ENCODE measurements around the gene SMTN.
"Not testable (repeated sequence)": the region's sequence is repeated elsewhere in the genome, so short reads cannot be mapped to it uniquely, and the experiment has no call there.

The SMTN gene

DNA sequence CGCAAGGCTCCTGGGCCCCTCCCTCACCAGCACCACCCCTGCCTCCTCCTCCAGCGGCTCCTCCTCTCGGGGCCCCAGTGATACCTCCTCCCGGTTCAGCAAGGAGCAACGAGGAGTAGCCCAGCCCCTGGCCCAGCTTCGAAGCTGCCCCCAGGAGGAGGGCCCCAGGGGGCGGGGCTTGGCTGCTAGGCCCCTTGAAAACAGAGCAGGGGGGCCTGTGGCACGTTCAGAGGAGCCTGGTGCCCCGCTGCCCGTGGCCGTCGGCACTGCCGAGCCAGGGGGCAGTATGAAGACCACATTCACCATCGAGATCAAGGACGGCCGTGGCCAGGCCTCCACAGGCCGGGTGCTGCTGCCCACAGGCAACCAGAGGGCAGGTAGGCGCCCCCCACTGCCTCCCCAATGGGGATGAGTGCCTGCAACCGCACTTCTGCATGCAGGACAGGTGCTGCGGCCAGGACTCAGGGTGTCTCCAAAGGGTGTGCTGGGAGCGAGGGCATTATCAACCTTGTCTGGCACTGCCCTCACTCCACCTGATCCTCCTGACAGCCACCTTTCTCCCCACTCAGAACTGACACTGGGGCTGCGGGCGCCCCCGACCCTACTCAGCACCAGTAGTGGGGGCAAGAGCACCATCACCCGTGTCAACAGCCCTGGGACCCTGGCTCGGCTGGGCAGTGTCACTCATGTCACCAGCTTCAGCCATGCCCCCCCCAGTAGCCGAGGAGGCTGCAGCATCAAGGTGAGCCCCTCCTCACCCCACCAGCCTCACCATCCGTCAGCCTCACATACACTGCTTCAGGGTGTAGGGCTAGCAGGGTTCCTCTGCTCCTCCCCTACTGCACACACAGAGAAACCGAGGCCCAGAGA, 10.2 kb downstream of the SMTN start:
- no peak for DNase-seq

DNA sequence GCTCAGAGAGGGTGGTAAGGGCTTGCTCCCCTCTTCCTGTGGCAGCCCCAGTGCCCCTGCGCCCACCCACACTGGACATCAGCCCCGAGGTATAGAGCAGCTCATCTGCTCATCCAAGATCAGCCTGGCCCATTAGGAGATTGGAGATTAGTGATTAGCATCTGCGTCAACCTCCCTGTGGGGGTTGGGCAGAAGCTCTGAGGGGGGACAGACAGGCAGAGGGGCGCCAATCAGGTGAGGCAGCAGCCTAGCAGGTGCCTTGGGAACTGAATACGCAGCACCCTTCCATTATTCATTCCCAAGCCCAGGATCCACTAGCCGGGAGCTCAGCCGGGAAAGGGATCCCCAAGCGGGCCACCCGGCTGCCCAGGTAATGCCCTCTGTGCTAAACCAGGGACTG, 11.0 kb downstream of the SMTN start:
- no peak for DNase-seq

DNA sequence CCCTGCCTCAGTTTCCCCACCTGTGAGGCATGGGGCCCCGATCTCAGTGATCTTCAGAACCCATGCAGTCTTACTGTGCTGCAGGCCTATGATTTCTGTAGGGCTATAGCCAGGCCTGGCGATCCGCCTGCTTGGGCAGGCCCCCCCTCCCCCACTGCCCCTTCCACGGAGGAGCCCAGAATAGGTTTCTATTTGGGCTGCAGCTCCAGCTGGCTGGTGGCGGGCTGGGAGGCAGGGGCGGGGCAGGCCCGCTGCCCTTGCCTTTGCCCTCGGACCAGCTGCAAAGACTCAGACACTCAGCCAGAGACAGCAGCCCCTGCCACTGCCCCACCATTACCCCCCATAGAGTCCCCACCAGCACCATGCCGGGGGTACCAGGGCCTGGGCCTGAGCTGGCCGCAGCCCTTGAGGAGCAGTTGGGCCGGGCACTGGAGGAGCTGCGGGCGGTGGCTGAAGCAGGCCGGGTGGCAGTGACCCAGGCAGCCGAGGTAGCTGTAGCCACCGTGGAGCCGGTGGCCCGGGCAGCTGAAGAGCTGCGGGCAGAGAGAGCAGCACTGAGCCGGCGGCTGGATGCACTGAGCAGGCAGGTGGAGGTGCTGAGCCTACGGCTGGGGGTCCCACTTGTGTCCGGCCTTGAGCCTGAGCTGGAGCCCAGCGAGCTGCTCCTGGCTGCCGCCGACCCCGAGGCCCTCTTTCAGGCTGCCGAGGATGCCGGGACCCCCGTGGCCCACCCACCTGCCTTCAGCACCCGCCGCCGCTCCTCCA, 12.2 kb downstream of the SMTN start:
- no peak for DNase-seq

DNA sequence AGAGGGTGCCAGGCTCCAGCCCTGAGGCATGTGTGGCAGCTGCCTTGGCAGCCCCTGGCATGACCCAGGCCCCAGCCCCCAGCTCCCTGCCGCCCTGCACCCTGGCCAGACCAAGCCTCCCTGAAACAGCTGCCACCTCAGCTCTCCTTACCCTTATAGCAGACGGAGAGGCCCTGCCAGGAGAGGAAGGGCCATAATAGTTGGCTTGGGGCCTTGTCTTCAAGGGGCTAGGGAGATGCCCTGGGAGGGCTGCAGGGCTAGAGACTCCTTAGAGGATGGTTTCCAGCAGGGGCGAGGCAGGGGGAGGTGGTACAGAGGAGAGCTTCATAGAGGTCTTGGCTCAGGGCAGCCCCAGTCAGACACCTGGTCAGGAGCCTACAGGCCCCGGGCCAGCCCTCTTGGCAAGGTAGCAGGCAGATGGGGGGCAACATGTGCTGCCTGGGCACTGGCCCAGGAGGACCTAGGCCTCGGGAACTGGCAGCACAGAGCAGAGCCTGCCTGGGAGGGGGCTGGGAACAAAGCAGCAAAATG, 13.0 kb downstream of the SMTN start:
- DNase-seq = no peak

DNA sequence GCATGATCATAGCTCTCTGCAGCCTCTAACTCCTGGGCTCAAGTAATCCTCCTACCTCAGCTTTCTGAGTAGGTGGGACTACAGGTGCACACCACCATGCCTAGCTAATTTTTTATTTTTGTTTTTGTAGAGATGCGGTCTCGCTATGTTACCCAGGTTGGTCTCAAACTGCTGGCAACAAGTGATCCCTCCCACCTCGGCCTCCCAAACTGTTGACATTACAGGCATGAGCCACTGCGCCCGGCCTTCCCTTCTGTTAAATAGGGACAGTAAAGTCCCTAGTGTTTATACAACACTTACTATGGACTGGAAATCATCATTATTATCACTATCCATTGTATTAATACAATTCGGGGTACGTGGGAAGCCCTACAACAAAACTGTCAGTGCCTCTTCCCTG, 13.6 kb downstream of the SMTN start:
- no peak for DNase-seq

DNA sequence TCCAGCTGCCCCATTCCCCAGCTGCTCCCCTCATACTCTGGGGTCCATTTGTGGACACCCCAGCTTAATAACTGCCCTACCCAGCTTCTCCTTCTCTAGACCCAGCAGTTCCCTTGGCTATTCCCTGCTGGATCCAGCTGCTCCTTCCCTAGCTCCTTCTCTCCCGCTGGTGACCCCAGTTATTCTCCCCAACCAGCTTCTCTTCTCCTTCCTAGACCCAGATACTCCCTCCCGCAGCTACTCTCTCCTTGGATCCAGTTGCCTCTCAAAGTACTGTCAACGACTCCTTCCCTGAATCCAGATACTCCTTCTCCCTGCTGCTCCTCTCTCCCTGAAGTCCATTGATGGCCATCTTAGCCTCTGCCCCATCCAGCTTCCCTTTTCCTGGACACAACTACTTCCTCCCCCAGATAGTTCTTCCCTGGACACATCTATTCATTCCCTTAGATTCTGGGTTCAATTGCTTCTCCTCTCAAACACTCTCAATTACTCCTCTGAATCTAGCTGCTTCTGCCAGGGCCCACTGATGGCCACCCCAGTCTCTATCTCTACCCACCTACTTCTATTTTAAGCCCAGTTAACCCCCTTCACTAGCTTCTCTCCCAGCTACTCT, 14.6 kb downstream of the SMTN start:
- no peak for DNase-seq

DNA sequence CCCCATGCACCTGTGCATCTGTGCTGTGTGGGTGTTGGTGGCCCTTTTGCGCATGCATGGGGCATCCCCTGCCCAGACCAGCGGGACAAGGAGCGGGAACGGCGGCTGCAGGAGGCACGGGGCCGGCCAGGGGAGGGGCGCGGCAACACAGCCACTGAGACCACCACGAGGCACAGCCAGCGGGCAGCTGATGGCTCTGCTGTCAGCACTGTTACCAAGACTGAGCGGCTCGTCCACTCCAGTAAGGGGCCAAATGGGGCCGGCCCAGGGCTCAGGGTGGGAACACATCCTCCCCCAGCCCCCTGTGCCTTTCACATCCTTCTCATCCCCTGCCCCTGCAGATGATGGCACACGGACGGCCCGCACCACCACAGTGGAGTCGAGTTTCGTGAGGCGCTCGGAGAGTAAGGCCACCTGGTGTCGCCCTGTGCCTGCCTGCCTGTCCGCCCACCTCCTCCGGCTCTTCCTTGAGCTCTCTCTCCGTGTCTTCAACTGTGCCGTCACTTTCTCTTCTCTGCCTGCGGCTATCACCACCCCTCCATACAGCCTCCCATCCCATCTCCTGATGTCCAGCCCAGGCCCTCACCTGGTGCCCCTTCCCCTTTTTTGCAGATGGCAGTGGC, 15.7 kb downstream of the SMTN start:
- no peak for DNase-seq

DNA sequence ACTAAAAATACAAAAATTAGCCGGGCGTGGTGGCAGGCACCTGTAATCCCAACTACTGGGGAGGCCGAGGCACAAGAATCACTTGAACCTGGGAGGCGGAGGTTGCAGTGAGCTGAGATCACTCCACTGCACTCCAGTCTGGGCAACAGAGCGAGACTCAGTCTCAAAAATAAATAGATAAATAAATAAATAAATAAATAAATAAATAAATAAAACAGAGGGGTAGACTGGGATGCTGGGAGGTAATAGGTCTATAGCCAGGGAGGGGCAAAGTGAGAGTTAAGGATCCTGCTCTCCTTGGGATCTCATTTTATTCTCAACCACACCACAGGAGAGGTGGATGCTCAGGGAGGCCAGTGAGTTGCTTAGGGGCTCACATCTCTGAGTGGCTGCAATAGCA, 16.4 kb downstream of the SMTN start:
- not testable (repeated sequence) for DNase-seq

DNA sequence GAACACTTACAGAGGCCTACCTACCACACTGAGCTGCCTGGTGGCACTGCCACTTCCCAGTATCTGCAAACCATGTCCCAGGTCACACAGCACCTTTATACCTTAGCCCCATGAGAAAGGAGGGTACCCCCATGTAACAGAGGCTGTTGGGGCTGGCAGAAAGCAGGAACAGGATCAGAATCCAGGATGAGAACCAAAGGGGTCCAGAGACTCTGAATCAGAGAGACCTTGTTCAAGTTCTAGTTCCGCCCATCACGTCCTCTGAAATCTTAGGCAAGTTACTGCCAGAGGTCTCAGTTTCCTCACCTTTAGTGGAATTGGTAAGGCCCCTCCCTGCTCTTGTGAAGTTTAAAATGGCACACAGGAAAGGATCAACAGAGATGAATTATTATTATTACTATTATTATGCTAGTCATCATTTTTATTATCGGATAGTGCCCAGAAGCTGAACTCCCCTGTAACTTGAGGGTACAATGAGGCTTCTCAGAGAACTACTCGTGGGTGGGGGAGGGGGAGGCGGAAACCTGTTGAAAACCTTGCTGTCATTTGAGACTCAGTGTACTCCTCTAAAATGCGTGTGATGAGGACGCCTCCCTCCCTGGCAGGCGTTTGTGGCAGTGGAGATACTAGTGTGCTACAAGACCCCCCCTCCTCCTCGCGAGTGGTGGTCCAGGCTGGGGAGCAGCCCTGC, 17.0 kb downstream of the SMTN start:
- DNase-seq = no peak

DNA sequence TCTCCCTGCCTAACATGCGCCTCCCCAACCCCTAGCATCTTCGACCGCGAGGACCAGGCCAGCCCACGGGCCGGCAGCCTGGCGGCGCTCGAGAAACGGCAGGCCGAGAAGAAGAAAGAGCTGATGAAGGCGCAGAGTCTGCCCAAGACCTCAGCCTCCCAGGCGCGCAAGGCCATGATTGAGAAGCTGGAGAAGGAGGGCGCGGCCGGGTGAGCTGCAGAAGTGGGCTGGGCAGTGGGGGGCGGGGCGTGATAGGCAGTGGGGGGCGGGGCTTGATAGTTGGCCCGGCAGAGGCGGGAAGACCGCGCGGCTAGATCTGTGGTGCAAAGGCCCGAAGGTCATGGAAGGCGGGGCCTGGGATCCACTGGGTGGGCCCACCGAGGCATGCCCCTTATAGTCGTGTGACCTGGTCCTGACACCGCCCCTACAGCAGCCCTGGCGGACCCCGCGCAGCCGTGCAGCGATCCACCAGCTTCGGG, 17.6 kb downstream of the SMTN start:
- DNase-seq = no peak

DNA sequence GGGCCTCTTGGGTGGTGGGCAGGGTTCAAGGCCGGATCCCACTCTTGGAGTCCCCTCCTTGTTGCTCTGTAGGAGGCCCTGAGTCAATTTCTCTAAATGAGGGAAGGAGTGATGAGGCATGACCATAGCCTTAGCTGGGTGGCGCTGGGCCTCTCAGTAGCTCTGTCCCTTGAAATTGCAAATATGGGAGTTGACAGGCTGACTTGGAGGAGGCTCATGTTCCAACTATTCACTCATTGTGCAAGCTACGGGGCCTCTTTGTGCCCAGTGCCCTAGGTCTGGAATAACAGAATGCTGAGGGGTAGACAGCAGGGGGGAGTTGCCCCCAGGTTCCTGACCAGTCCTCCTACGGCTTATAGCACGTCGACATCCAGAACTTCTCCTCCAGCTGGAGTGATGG, 18.3 kb downstream of the SMTN start:
- DNase-seq = no peak

DNA sequence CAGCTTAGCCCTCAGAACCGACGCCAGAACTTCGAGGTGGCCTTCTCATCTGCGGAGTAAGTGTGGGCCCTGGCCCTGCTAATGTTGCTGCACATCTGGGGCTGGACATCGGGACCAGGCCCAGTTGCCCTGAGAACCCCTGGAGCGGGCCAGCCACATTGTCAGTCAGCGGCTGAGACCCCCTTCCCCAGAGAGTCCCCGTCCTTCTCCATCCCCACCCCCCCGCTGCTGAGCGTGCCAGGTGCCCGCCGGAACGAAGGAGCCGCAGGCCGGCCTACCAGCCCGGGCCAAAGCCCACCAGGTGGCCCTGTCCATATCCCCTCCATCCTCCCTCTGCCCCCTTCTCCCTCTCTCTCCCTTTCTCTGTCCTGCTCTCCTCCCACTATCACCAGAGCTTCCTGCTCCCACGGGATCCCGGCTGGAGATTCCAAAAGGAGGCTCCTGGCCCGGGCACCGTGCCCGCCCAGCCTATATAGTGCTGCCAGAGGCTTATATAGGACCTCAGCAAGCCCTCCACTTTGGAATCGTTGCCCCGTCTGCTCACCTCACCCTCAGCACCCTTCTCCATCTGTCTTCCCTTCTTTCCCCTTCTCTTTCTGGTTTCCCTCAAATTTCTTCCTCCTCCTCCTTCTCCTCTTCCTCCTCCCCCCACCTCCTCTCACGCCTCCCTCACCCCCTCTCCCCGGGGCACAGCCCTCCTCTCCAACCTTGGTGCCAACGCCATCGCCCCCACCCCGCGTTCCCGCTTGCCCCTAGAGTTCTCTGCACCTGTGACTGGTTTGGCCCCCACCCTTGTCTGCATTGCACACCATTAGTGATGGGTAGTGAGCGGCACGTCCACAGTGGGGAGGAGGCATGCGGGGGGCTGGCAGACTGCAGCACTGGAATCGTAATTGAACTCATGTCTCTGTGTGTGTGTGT, 19.0 kb downstream of the SMTN start:
- DNase-seq = no peak

DNA sequence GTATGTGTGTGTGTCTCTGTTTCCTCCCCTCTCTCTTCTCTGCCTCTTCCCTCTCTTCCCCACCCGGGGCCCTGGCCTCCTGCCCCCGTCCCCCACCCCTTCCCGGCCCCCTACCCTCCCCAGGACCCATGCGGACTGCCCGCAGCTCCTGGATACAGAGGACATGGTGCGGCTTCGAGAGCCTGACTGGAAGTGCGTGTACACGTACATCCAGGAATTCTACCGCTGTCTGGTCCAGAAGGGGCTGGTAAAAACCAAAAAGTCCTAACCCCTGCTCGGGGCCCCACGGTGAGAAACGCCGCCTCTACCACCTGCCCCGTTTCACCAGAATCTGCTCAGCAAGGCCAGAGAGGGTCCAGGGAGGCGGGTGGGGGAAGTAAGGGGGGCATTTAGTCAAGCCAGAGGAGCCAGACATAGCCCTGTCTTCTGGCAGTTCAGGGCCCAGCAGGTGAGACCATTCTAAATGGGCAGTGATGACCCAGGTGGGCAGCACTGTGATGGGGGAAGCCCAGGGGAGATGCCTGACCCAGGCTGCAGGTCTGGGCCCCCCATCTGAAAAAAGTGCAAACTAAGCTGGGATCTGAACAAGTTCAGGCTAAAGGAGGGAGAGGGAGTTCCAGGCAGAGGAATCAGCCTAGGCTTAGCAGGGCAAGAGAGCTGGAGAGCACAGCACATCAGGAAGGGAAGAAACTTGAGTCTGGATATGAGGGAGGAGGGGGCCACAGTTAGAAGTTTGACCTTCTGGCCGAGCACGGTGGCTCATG, 19.8 kb downstream of the SMTN start:
- no peak for DNase-seq

DNA sequence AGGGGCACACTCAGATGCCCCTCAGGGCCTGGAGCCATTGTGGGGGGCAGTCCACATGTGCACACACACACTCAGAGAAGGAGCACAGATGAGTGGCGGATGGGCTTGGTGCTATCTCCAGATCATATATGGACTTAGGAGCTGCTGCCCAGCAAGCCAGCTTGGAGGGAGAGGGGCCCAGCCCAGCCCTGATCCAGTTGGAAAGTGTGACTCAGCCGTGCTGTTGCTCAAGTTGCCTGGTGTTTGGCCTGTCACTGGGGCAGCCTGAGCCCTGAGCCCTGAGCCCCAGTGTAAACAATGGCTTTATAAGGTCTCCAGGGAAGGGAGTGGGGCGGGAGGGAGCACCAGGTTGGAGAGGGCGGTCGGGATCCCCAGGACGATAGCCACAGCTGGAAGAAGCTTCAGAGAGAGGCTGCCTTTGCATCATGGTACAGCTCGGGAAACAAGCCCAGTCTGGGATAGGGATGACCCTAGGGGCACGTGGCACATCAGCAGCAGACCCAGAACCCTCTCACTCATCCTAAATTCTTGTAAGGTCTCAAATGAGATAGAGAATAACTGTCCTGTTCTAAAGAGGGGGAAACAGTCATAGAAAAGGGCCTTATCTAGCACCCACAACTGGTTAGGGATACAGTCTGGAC, 21.4 kb downstream of the SMTN start:
- no peak for DNase-seq

DNA sequence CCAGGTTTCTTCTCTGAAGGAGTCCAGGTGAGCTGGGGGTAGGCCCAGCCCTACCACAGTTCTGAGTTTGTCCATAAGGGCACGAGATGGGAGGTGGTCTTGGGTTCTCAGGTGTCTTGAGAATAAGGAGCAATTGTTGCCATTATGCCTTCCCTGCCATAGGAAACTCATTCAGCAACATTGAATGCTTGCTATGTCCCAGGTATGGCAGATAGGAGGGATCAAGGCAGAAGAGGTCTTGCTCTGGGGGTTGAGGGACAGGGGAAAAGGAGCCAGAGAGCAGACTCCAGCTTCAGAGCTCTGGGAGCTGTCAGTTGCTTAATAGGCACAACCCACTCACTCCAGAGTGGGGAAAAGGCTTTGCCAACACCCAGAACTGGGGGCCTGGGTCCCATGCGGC, 22.0 kb downstream of the SMTN start:
- DNase-seq = no peak

DNA sequence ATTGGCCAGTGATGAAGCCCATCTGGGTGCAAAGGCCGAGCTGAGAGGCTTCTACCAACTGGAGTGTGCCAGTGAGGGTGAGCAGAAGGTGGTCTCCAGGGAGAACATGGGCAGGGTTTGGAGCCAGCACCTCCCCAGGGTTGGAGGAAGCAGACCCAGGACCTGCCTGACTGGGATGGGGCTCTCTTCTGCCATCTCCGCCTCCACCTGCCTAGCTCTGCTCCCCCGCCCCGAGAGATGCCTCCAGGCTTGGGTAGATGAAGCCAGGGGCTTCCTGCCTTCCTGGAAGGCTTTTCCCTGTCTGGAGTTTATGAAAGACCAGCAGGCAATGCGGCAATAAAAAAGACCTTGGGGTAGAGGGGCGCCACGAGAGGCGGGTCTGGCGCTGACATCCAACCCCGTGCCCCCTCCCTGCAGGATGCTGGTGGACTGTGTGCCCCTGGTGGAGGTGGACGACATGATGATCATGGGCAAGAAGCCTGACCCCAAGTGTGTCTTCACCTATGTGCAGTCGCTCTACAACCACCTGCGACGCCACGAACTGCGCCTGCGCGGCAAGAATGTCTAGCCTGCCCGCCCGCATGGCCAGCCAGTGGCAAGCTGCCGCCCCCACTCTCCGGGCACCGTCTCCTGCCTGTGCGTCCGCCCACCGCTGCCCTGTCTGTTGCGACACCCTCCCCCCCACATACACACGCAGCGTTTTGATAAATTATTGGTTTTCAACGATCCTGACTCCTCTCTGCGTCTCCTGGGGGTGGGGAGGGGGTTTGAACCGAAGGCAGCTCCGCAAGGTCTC, 23.0 kb downstream of the SMTN start:
- DNase-seq = no peak

DNA sequence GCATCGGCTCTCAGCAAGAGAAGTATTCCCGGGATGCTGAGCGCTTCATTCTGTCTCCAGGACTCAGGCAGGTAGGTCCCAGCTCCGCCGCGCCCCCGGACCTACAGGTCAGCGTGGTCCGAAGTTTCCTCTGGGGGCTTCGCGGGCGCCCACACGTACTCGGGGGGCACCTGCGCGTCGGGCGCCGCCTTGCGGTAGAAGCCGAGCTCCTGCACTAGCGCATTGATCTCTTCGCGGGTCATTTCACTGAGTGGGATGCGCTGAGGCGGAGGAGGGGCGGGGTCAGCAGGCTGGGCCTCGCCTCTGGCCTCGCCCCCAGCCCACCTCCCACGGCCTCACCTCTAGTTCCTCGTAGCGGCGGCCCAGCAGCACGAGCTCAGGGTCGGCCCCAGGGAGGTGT, 23.8 kb downstream of the SMTN start:
- no peak for DNase-seq

DNA sequence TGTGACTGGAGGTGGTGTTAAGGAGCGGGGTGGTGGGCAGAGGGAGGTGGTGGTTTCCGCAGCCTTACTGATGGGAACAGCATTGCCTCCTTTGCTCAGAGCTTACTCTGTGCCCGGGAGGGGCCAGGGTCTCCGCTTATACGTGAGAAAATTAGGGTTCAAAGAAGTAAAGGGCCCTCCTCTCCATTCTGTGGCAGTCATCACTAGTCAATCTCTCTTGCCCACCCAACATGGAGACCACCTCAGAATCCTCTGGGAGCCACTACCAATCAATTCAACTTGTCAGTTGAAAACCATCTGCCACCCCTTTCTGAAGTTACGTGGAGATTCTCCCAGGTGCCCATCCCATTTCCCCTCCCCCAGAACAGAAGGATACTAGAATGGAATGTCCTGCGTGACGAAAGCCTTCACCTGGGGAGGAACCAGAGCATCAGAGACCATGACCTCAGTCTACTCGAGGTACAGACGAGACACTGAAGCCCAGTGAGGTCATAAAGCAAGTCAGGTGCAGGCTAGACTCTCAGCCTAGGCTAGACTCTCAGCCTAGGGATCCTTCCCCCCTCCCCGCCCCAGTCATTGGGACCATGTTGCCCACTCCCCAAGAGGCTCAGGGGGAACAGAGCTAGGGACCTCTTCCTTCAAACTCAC, 24.3 kb downstream of the SMTN start:
- DNase-seq = no peak
